PC-9 (cell line): Measurements from ENCODE around the gene RXFP3.

Experiments used
- EZH2 ChIP-seq: fragments of 200-600 bp; sonication (generic); IDR thresholded peaks from 2 replicates; pipeline ENCODE4 v1.8.0; 2017; ENCODE audit warnings: antibody characterized with exemption, low read depth
- TF ChIP-seq, protein P1 (sequence below): fragments of 200-600 bp; sonication (generic); conservative IDR thresholded peaks from 2 replicates; pipeline ENCODE4 v1.6.1; 2017; ENCODE audit warnings: mixed run types, antibody characterized with exemption, mild to moderate bottlenecking, moderate library complexity

DNA sequence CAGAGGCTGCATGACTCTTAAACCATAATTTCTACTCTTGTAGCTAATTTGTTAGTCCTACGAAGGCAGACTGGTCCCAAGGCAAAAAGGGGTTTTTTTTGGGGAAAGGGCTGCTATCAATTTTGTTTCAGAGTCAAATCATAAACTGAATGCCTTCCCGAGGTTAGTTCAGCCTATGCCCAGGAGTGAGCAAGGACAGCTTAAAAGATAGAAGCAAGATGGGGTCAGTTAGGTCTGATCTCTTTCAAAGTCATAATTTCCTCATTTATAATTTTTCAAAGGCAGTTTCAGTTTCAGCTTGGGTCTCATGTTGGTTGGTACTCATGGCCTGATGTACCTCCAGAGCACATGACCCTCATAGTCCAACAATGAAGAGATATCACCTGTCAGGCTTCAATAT is 7.9 kb upstream of the RXFP3 start:
- TF ChIP-seq, protein P1, sequence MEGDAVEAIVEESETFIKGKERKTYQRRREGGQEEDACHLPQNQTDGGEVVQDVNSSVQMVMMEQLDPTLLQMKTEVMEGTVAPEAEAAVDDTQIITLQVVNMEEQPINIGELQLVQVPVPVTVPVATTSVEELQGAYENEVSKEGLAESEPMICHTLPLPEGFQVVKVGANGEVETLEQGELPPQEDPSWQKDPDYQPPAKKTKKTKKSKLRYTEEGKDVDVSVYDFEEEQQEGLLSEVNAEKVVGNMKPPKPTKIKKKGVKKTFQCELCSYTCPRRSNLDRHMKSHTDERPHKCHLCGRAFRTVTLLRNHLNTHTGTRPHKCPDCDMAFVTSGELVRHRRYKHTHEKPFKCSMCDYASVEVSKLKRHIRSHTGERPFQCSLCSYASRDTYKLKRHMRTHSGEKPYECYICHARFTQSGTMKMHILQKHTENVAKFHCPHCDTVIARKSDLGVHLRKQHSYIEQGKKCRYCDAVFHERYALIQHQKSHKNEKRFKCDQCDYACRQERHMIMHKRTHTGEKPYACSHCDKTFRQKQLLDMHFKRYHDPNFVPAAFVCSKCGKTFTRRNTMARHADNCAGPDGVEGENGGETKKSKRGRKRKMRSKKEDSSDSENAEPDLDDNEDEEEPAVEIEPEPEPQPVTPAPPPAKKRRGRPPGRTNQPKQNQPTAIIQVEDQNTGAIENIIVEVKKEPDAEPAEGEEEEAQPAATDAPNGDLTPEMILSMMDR, result no peak
- TF ChIP-seq EZH2, result no peak
